ENCODE results near the gene GSTO2. TPM values are rescaled to one million over a fixed set of nuclear protein-coding genes. Genes with fewer than 3 reads are reported as not detected.
A peak's percentile ranks its signal among the peaks of the same experiment; 100 is the strongest.

The GSTO2 gene
- total and polyA plus RNA-seq, 2 of the 4 experiments (the other 2 are of a cell fraction): 1.4 to 2.3 TPM

DNA sequence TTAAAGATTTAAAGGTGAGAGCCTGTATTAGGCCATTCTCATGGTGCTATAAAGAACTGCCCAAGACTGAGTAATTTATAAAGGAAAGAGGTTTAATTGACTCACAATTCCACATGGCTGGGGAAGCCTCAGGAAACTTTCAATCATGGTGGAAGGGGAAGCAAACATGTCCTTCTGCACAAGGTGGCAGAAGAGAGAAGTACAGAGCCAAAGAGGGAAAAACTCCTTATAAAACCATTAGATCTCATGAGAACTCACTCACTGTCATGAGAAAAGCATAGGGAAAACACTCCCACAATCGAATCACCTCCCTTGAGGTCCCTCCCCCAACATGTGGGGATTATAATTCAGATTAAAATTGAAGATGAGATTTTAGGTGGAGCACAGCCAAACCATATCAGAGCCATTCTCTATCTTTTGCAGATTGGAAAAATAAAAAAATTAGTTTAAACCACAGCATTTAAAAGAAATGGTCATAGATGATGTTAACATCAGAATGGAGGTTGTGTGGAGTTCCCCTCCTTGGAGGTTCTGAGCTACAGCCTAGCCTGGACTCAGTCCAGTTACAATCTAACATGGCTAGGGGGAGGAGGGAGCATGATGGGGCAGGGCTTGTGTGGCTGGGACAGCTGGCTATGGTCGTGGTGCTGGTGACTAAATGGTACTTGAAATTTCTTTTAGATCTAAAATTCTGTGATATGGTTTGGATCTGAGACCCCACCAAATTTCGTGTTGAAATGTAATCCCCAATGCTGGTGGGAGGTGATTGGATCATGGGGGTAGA is 33.1 kb downstream of the GSTO2 start:
- DNase-seq (peak; percentile 40), ATAC-seq (ENCODE audit: low read depth) (no peak)
- TF ChIP-seq, protein P1, sequence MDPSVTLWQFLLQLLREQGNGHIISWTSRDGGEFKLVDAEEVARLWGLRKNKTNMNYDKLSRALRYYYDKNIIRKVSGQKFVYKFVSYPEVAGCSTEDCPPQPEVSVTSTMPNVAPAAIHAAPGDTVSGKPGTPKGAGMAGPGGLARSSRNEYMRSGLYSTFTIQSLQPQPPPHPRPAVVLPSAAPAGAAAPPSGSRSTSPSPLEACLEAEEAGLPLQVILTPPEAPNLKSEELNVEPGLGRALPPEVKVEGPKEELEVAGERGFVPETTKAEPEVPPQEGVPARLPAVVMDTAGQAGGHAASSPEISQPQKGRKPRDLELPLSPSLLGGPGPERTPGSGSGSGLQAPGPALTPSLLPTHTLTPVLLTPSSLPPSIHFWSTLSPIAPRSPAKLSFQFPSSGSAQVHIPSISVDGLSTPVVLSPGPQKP (IDR thresholded peaks at IDR 0.05; ENCODE audit: borderline replicate concordance, low read depth, low read length): no peak
- TF ChIP-seq, protein P2, sequence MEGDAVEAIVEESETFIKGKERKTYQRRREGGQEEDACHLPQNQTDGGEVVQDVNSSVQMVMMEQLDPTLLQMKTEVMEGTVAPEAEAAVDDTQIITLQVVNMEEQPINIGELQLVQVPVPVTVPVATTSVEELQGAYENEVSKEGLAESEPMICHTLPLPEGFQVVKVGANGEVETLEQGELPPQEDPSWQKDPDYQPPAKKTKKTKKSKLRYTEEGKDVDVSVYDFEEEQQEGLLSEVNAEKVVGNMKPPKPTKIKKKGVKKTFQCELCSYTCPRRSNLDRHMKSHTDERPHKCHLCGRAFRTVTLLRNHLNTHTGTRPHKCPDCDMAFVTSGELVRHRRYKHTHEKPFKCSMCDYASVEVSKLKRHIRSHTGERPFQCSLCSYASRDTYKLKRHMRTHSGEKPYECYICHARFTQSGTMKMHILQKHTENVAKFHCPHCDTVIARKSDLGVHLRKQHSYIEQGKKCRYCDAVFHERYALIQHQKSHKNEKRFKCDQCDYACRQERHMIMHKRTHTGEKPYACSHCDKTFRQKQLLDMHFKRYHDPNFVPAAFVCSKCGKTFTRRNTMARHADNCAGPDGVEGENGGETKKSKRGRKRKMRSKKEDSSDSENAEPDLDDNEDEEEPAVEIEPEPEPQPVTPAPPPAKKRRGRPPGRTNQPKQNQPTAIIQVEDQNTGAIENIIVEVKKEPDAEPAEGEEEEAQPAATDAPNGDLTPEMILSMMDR (conservative IDR thresholded peaks at IDR 0.05; ENCODE audit: low read depth, low read length): 0 out of 2 replicates have a peak, but pooled peaks have one; percentile 23
- peak overlapping the region; percentile 78; the same call in 1 of the 2 replicates for H2BK120ac ChIP-seq (ENCODE audit: low read depth, low read length)
- no peaks in the 10 kb centered on the region for H3K9me3 ChIP-seq (ENCODE audit: control insufficient read depth, insufficient read depth, low read length)
- H3K4me3 ChIP-seq (ENCODE audit: insufficient read depth, low read depth, low read length): no peak overlapping the region
- peaks cover 9% of the 10 kb centered on the region for H4K20me1 ChIP-seq (ENCODE audit: insufficient read depth, low read length)
- H3K27me3 ChIP-seq (ENCODE audit: control insufficient read depth, insufficient read depth, low read length): no peaks in the 10 kb centered on the region
- dilution Hi-C loops (cut with HindIII; ENCODE audit: low sequenced_read_pairs, unreplicated experiment): no loop called here
- POLR2A ChIA-PET (ENCODE audit: unreplicated experiment): no interaction called here
- H3K4me1 ChIP-seq (ENCODE audit: control insufficient read depth, insufficient read depth, low read length): peaks cover 30% of the 10 kb centered on the region
- peak overlapping the region; percentile 62; the same call in 1 of the 2 replicates for H3K23ac ChIP-seq (ENCODE audit: low read depth, low read length)
- H4K5ac ChIP-seq (ENCODE audit: low read depth, low read length): no peak overlapping the region
- no peaks in the 10 kb centered on the region for H3K36me3 ChIP-seq (ENCODE audit: control insufficient read depth, insufficient read depth, low read length)
- H4K8ac ChIP-seq (ENCODE audit: low read depth in 2 of 2, low read length in 2 of 2): peak overlapping the region in 1 of 2 experiments; percentile 44; a peak in 2 of 4 replicates
- no peak overlapping the region for H2AK9ac ChIP-seq (replicated peaks; ENCODE audit: low read depth, low read length, poor library complexity)
- in situ Hi-C loops (cut with MboI; ENCODE audit: low sequenced_read_pairs): no loop called here
- H3K9me1 ChIP-seq (ENCODE audit: insufficient read depth, low read length): peaks cover 26% of the 10 kb centered on the region; the same call in 1 of the 2 replicates
- peaks cover 3 to 35% of the 10 kb centered on the region in 2 experiments; a peak in 2 of 4 replicates for H3K79me1 ChIP-seq (ENCODE audit: low read depth in 1 of 2, low read length in 2 of 2)
- no peak overlapping the region for H3K18ac ChIP-seq (ENCODE audit: low read depth, low read length)
- peak overlapping the region; percentile 89 for H2AK5ac ChIP-seq (ENCODE audit: low read depth, low read length)
- no peak overlapping the region for H3K56ac ChIP-seq (ENCODE audit: extremely low read depth, insufficient read depth, low read length)
- H3K4ac ChIP-seq (ENCODE audit: low read depth, low read length): peak overlapping the region; percentile 71; the same call in 1 of the 2 replicates
- H3K14ac ChIP-seq (replicated peaks; ENCODE audit: low read depth, low read length): peak overlapping the region; percentile 67
- no TSS peak for BruUV-seq (replicated peaks)
- 83% methylated on average over 1 of the region's 3 CpGs; no CpG with 5 or more reads in 1 of the 2 experiments for WGBS, 2 experiments (ENCODE audit: extremely low coverage in 2 of 2, insufficient read length in 1 of 2)
- peak overlapping the region; percentile 72 for H4K91ac ChIP-seq (ENCODE audit: insufficient read depth, low read depth, low read length)
- H2BK15ac ChIP-seq (ENCODE audit: low read depth, low read length): peak overlapping the region; percentile 30; the same call in 1 of the 3 replicates
- H2AFZ ChIP-seq (replicated peaks; ENCODE audit: low read length, poor library complexity): peak overlapping the region; percentile 69
- H2BK20ac ChIP-seq (ENCODE audit: low read depth, low read length): peak overlapping the region; percentile 73; the same call in 1 of the 2 replicates
- no peak overlapping the region for H3K27ac ChIP-seq (ENCODE audit: insufficient read depth, low read length)
- intact Hi-C loops (cut with micrococcal nuclease): loop anchor here (2.0 kb wide), 1 partner anchor 27 kb away; no protein-coding TSS in a partner anchor
- CTCF ChIA-PET: interaction anchor here (1.4 kb wide), 1 partner anchor 28 kb away, joined by 4 read pairs; no protein-coding TSS in a partner anchor
- H2BK5ac ChIP-seq (ENCODE audit: low read depth, low read length, poor library complexity, severe bottlenecking): peak overlapping the region; percentile 42
- H3K9ac ChIP-seq (ENCODE audit: low read depth, low read length): no peak overlapping the region
- no peak overlapping the region for H3K4me2 ChIP-seq (ENCODE audit: low read depth, low read length)

Measured in IMR-90 (cell line).